MM.1S (cell line): ENCODE data around the gene BLCAP.

Source experiments
- DNase-seq: peaks from one replicate; pipeline ENCODE4 v3.0.0-alpha.2; 2015
- H2AFZ ChIP-seq: fragments of 300-600 bp; sonication (generic); 2 replicates; pipeline ENCODE4 v1.6.0; 2016; ENCODE audit warnings: antibody characterized with exemption, low read length
- H3F3A ChIP-seq: fragments of 300-600 bp; sonication (generic); 2 replicates; pipeline ENCODE4 v1.6.1; 2016; ENCODE audit warnings: mild to moderate bottlenecking, antibody characterized with exemption, low read length, moderate library complexity, mixed read lengths; ENCODE audit not compliant: insufficient read depth
- H3K27ac ChIP-seq: fragments of 300-600 bp; sonication (generic); 2 replicates; pipeline ENCODE4 v1.5.1; 2016; ENCODE audit warnings: mild to moderate bottlenecking, low read length
- H3K27me3 ChIP-seq: fragments of 300-600 bp; sonication (generic); replicated peaks from 2 replicates; pipeline ENCODE4 v1.6.0; 2016; ENCODE audit warnings: low read length; ENCODE audit not compliant: insufficient read depth
- H3K36me3 ChIP-seq: fragments of 300-600 bp; sonication (generic); replicated peaks from 2 replicates; pipeline ENCODE4 v1.6.1; 2016; ENCODE audit warnings: mild to moderate bottlenecking, low read length, mixed read lengths; ENCODE audit not compliant: insufficient read depth
- H3K4me1 ChIP-seq: fragments of 300-600 bp; sonication (generic); 2 replicates; pipeline ENCODE4 v1.6.1; 2016; ENCODE audit warnings: low read length, mixed read lengths
- H3K4me2 ChIP-seq: fragments of 300-600 bp; sonication (generic); 2 replicates; pipeline ENCODE4 v1.6.0; 2016; ENCODE audit warnings: low read depth, low read length
- H3K4me3 ChIP-seq: fragments of 300-600 bp; sonication (generic); 2 replicates; pipeline ENCODE4 v1.5.1; 2016; ENCODE audit warnings: low read length, mixed read lengths
- H3K79me2 ChIP-seq: fragments of 300-600 bp; sonication (generic); 2 replicates; pipeline ENCODE4 v1.6.1; 2016; ENCODE audit warnings: mixed run types, low read length, mixed read lengths
- H3K9ac ChIP-seq: fragments of 300-600 bp; sonication (generic); 2 replicates; pipeline ENCODE4 v1.6.1; 2016; ENCODE audit warnings: low read length, mixed read lengths
- H3K9me2 ChIP-seq: fragments of 300-600 bp; sonication (generic); replicated peaks from 2 replicates; pipeline ENCODE4 v1.6.1; 2016; ENCODE audit warnings: mild to moderate bottlenecking, low read length, mixed read lengths; ENCODE audit not compliant: insufficient read depth
- H3K9me3 ChIP-seq: fragments of 300-600 bp; sonication (generic); replicated peaks from 2 replicates; pipeline ENCODE4 v1.6.1; 2016; ENCODE audit warnings: mild to moderate bottlenecking, low read length, mixed read lengths; ENCODE audit not compliant: insufficient read depth
- H4K20me1 ChIP-seq: fragments of 300-600 bp; sonication (generic); 2 replicates; pipeline ENCODE4 v1.6.1; 2016; ENCODE audit warnings: mild to moderate bottlenecking, low read length, moderate library complexity, mixed read lengths; ENCODE audit not compliant: insufficient read depth
- EZH2 ChIP-seq: fragments of 300-600 bp; sonication (generic); optimal IDR thresholded peaks from 2 replicates; pipeline ENCODE3; 2017; ENCODE audit warnings: low read depth, mild to moderate bottlenecking, antibody characterized with exemption, low read length, mixed read lengths
- EZH2phosphoT487 ChIP-seq: fragments of 300-600 bp; sonication (generic); IDR thresholded peaks from 2 replicates; pipeline ENCODE4 v1.6.1; 2018; ENCODE audit warnings: antibody characterized with exemption, low read length
- TF ChIP-seq, protein P1 (sequence below): fragments of 300-600 bp; sonication (generic); IDR thresholded peaks from 2 replicates; pipeline ENCODE4 v1.5.1; 2016; ENCODE audit warnings: antibody characterized with exemption, low read length, mixed read lengths

The BLCAP gene

GRCh38 chr20:37479266-37479665, 48.4 kb downstream of the BLCAP start:
- TF ChIP-seq, protein P1, sequence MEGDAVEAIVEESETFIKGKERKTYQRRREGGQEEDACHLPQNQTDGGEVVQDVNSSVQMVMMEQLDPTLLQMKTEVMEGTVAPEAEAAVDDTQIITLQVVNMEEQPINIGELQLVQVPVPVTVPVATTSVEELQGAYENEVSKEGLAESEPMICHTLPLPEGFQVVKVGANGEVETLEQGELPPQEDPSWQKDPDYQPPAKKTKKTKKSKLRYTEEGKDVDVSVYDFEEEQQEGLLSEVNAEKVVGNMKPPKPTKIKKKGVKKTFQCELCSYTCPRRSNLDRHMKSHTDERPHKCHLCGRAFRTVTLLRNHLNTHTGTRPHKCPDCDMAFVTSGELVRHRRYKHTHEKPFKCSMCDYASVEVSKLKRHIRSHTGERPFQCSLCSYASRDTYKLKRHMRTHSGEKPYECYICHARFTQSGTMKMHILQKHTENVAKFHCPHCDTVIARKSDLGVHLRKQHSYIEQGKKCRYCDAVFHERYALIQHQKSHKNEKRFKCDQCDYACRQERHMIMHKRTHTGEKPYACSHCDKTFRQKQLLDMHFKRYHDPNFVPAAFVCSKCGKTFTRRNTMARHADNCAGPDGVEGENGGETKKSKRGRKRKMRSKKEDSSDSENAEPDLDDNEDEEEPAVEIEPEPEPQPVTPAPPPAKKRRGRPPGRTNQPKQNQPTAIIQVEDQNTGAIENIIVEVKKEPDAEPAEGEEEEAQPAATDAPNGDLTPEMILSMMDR: no peak
- no peak for TF ChIP-seq EZH2
- TF ChIP-seq EZH2phosphoT487: no peak
- no peak overlapping the region for H3K9ac ChIP-seq
- no peaks in the 10 kb centered on the region for H3K36me3 ChIP-seq
- no peaks in the 10 kb centered on the region for H3K9me3 ChIP-seq
- no peak overlapping the region for H3K4me3 ChIP-seq
- no peaks in the 10 kb centered on the region for H3K9me2 ChIP-seq
- no peak for DNase-seq
- H3K4me1 ChIP-seq: no peaks in the 10 kb centered on the region
- H3K27ac ChIP-seq: no peak overlapping the region
- peaks cover 23% of the 10 kb centered on the region; the same call in 1 of the 2 replicates for H3K27me3 ChIP-seq
- H2AFZ ChIP-seq: no peak overlapping the region
- H3K79me2 ChIP-seq: no peaks in the 10 kb centered on the region
- H4K20me1 ChIP-seq: no peaks in the 10 kb centered on the region
- H3K4me2 ChIP-seq: no peak overlapping the region
- no peaks in the 10 kb centered on the region for H3F3A ChIP-seq

- TF ChIP-seq EZH2: no peak
- Histone ChIP-seq H3K9me3 (no peaks in the 10 kb centered on the region), H3K4me2 (no peak overlapping the region), H3K4me3 (no peak overlapping the region), H4K20me1 (no peaks in the 10 kb centered on the region), H3K9ac (no peak overlapping the region), H3K79me2 (no peaks in the 10 kb centered on the region), H3K27ac (no peak overlapping the region), H3K9me2 (no peaks in the 10 kb centered on the region), H3K4me1 (no peaks in the 10 kb centered on the region), H3F3A (no peaks in the 10 kb centered on the region), H3K36me3 (no peaks in the 10 kb centered on the region), H3K27me3 (peaks cover 23% of the 10 kb centered on the region; the same call in 1 of the 2 replicates), H2AFZ (no peak overlapping the region)
- no peak for DNase-seq
These were observed 50.6 kb downstream of the BLCAP start for GRCh38 chr20:37477041-37477440.

DNA sequence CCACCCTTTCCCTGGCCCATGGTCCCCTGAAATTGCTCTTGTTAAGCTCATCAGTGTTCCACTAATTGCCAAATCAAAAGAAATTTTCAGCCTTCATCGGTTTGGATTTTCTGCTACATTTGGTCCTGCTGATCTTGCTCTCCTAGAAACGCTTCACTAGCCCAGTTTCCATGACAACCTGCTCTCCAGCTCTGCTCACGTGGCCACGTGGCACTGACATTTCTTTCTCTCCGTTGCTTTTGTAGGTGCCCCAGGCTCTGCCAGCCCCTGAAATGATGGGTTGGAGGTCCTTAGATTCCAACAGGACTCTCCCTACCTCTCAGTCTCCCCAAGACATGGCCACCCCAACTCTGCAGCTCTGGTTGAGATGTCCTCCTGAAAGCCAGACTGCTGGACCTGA, 52.4 kb downstream of the BLCAP start:
- H3K36me3 ChIP-seq: no peaks in the 10 kb centered on the region
- no peak for DNase-seq
- H3K9me2 ChIP-seq: no peaks in the 10 kb centered on the region
- H2AFZ ChIP-seq: no peak overlapping the region
- TF ChIP-seq EZH2phosphoT487: no peak
- no peak for TF ChIP-seq EZH2
- TF ChIP-seq, protein P1: no peak
- no peak overlapping the region for H3K9ac ChIP-seq
- H3K9me3 ChIP-seq: no peaks in the 10 kb centered on the region
- no peak overlapping the region for H3K4me3 ChIP-seq
- H3K79me2 ChIP-seq: no peaks in the 10 kb centered on the region
- no peaks in the 10 kb centered on the region for H3F3A ChIP-seq
- H3K27ac ChIP-seq: no peak overlapping the region
- H3K4me2 ChIP-seq: no peak overlapping the region
- H4K20me1 ChIP-seq: no peaks in the 10 kb centered on the region
- H3K27me3 ChIP-seq: peaks cover 16% of the 10 kb centered on the region; the same call in 1 of the 2 replicates
- no peaks in the 10 kb centered on the region for H3K4me1 ChIP-seq

DNA sequence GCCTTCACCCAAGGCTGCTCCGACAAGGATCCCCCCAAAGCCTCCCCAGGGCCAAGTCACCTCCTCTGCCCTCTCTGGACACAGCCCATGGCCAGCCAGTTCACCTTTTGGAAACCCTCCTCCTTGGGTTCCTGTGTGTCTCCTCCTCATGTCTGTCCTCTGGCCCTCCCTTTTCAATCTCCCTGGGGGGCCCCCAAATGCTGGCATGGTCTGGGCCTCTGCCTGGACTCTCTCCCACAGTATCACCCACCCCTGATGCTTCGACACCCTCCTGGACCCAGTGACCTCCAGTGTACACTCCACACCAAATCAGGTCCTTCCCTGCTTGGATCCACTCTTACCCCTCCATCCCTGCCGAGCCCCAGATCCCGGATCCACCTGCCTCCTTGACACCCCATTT, 53.3 kb downstream of the BLCAP start:
- H3K4me2 ChIP-seq: no peak overlapping the region
- no peaks in the 10 kb centered on the region for H3K9me2 ChIP-seq
- DNase-seq: no peak
- H3K36me3 ChIP-seq: no peaks in the 10 kb centered on the region
- no peaks in the 10 kb centered on the region for H3F3A ChIP-seq
- TF ChIP-seq EZH2 (no peak), EZH2phosphoT487 (no peak)
- TF ChIP-seq, protein P1: no peak
- H4K20me1 ChIP-seq: no peaks in the 10 kb centered on the region
- H3K4me3 ChIP-seq: no peak overlapping the region
- H2AFZ ChIP-seq: no peak overlapping the region
- H3K9me3 ChIP-seq: no peaks in the 10 kb centered on the region
- H3K79me2 ChIP-seq: no peaks in the 10 kb centered on the region
- H3K27ac ChIP-seq: no peak overlapping the region
- peaks cover 16% of the 10 kb centered on the region; the same call in 1 of the 2 replicates for H3K27me3 ChIP-seq
- no peaks in the 10 kb centered on the region for H3K4me1 ChIP-seq
- no peak overlapping the region for H3K9ac ChIP-seq
